Stimulated activated CD8-positive, alpha-beta memory T cell treated with anti-CD3 and anti-CD28 coated beads, Interleukin-15, amount 100 ng/mL, for 1 hour (primary cell): ENCODE measurements around the gene C16orf46.
"Not testable (repeated sequence)": the region's sequence is repeated elsewhere in the genome, so short reads cannot be mapped to it uniquely, and the experiment has no call there.

Experiments
- DNase-seq: peaks from one replicate; pipeline ENCODE4 v3.0.0-alpha.2; 2020; ENCODE audit warnings: low read depth

C16orf46 gene, protein sequence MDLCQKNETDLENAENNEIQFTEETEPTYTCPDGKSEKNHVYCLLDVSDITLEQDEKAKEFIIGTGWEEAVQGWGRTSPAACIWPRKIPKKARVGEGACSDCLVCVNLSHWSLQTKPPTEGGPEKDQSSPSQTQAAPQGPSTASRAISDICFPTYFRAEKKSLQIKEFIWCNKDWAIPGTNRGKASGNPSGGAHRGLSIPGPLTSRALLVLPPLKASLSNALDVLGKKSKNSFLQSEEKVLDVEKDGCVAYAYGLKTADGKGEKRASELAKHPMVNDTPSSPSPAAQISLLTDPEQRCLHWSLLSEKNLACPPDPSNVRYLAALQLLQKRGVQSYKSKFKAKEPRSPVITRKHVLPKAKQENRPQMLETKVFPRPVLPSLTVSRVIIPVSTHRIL

DNA sequence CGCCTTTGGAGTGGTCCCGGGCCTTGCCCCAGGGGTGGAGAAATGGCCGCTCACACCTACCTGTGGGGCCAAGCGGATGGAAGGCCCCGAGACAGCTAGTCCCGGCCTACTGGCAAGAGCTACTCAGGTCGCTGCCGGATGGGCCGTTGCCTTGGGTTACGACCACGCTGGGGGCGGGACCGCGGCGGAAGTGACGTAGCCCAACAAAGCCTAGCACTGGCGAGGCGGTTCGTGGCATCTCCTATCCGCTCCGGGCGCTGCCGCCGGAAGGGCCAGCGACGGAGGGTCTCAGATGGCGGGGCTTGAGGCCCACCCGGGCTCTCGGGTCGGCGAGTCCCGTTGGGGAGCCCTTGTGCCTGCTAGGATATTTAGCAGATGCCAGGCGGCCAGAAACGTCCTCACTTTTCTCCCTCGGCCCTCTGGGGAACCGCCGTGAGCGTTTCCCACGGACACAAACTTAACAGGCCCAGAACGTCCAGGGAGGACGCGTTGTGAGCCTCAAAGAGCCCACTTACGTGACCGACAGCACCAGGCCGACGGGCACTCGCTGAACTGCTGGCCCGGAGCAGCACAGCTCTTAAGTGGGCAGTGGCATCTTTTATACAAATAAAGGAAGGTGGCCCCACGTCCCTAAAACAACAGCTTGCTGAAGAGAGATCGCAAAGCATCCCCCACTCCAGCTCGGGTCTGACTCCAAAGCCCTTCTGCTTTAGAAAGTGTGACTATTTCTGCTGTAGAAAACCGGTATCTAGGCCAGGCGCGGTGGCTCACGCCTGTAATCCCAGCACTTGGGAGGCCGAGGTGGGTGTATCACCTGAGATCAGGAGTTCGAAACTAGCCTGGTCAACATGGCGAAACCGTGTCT lies at the start of gene C16orf46:
TSS of gene C16orf46 (minus strand) at position 163 of the 865 bp plus-strand sequence. CDS start 13,283 bp downstream, outside the sequence.
- peak; percentile 98 for DNase-seq

DNA sequence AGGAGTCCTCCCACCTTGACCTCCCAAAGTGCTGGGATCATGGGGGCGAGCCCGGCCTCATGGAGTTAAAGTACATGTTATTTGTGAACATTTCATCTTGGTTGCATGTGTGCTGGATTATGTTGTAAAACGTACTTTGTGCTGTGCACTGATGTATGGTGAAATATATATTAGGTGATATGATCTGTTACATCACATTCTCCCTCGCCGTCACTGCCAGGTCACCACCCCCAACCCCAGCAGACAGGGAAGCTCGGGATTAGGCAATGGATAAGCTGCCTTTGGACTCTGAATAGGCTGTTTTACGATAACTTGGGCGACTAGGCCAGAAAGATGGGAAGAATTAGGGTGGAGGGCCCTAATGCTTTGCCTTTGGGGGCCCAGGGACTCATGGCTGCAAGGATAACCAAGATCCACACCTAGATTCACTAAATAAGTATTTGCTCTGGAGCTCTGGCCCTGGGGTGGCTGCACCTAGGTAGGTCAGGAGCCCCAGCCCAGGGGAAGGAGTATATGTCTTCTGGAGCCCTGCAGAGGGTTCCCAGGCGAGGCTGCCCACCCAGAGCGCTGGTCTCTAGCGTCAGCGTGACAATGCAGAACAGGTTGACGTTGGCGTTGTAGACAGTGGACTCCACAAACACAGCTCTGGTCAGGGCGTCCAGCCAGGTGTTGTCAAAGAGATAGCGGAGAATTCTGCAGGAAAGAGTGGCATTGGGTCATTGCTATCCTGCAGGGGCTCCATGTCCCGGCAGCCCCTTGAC lies 46.2 kb upstream of the C16orf46 start:
- DNase-seq, result no peak

DNA sequence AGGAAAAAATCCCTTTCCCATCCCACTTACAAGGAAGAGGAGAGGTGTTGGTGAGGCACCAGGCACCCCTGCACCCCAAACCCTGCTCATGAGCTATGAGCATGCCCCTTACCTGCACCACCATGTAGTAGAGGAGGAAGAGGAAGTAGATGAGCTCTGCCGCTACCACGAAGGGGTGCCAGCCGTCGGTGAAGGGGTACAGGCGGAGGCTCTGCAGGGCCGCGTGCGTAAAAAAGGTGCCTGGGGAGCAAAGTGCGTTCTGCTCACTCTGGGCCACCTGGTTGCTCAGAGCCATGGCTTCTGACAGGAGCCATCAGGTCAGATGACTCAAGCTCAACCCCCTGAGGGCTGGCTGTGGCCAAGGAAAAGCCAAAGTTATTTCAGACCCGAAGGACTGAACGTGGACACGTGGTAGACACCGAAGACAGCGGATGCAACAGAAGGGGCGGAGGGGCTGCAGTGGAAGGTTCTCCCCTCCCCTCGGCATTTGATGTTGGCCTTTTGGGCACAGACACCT lies 44.5 kb upstream of the C16orf46 start:
- DNase-seq, result no peak

DNA sequence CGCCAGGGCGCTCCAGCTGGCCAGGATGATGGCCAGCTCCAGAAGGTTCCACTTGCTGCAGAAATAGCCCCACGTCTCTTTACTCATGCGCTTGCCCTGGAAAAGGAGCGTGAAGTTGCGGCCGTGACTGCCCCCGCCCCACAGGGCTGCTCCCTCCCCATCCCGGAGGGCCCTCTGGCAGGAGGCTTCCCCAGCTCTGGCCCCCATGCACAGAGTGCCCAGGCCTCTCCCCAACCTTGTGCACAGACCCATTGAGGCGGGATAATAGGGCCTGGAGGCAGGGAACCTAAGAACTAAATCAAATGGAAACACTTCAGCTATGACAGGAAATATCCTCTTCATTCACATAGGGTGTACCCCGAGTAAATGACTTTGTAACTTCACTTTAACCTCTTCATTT lies 40.4 kb upstream of the C16orf46 start:
- DNase-seq, result no peak

DNA sequence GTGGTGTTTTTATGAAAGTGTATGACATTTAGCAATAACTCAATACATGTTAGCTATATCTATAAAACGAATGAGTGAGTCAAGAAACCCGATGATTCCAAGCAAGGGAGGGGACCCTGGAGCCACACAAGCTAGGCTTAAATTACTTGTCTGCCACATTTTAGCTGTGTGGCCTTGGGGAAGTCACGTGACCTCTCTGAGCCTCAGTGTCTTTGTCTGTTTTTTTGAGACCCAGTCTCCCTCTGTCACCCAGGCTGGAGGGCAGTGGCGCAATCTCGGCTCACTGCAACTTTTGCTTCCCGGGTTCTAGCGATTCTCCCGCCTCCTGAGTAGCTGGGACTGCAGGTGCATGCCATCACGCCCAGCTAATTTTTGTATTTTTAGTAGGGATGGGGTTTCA lies 39.2 kb upstream of the C16orf46 start:
- no peak for DNase-seq

DNA sequence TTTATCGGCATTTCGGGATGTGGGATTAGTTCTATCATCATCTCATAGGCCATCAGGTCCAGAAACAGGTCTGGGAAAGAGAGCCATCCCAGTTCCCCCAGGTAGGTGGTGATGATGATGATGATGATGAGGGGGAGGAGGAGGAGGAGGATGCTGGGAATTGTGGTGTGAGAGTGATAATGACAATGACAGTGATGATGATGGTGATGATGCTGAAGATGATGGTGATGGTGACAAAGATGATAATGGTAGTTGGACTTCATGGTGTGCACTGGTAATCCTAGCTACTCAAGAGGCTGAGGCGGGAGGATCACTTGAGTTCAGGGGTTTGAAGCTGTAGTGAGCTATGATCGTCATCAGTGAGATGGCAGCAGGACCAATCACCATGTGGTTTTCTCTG lies 35.4 kb upstream of the C16orf46 start:
- DNase-seq, result no peak

DNA sequence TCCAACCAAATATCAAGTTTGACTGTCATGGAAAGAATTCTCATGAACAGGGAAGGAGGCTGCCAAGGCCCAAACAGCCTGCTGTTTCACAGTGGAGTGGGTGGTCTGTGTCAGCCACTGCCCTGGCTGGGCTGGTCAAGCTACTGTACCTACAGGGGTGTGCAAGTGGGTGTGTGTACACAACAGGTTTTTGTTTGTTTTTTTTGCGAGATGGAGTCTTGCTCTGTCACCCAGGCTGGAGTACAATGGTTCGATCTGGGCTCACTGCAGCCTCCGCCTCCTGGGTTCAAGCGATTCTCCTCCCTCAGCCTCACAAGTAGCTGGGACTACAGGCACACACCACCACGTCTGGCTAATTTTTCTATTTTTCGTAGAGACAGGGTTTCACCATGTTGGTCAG lies 32.2 kb upstream of the C16orf46 start:
- DNase-seq, result not testable (repeated sequence)

DNA sequence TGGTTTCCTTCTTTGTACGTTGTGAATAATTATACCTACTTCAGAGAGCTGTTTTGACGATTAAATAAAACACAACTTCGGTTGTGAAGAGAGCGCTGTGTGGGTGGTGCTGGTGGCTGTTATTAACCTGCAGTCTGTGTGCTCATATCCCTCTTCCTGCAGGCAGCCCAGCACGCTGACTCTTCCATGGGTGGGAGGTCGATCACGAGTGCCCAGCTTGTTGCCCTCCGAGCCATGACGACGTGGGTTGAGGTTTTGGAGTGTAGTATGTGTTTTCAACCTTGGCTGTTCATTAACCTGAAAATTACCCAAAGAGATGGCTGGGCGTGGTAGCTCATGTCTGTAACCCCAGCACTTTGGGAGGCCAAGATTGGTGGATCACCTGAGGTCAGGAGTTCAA lies 30.5 kb upstream of the C16orf46 start:
- DNase-seq, result no peak

DNA sequence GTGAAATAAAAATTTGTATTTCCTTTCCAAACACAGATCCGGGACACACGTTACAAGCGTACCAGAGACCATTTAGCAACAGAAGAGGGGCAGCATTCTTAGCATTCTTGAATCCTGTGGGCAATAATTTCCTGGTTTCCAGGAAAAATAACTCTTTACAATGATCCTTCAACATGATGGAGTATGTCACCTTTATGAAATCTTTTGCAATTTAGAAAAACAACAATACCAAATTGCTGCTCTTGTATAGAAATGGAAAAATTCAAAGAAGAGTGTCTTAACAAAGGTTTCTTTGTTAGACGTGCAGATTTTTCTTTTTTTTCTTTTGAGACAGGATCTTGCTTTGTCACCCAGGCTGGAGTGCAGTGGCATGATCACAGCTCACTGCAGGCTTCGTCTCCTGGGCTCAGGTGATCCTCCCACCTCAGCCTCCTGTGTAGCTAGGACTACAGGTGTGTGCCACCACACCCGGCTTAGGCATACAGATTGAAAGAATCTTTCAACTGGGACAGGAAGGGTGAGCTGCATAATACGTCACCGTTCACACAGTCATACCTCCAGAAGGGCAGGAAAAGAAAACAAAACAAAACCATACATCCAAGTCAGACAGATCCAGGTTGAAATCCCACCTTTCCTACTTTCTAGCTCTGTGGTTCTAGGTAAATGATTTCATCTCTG lies 29.9 kb upstream of the C16orf46 start:
- no peak for DNase-seq

DNA sequence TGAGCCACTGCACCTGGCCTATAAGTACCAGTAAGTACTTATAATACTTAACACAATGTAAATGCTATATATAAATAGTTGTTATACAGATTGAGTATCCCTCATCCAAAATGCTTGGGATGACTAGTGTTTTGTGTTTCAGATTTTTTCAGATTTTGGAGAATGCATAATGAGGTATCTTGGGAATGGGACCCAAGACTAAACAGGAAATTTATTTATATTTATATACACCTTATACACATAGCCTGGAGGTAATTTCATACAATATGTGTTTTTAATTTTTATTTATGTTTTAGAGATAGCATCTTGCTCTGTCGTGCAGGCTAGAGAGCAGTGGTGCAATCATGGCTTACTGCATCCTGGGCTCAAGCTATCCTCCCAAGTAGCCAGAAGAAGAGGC lies 28.9 kb upstream of the C16orf46 start:
- DNase-seq, result no peak

DNA sequence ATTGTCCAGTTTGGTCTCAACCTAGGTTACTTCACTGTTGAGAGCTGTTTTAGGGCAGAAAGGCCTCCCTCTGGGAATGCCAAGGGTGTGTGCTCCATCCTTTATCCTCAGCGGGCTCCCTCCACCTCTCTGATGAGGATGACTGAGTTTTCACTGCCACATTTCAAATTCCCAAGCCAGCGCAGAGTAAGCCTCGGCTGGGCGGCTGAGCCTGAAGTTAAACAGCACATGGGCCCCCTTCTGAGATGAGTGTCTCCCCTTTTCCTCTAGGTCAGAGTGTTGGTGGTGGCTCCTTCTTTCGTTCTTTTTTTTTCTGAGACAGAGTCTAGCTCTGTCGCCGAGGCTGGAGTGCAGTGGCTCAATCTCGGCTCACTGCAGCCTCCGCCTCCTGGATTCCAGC lies 24.7 kb upstream of the C16orf46 start:
- DNase-seq, result no peak

DNA sequence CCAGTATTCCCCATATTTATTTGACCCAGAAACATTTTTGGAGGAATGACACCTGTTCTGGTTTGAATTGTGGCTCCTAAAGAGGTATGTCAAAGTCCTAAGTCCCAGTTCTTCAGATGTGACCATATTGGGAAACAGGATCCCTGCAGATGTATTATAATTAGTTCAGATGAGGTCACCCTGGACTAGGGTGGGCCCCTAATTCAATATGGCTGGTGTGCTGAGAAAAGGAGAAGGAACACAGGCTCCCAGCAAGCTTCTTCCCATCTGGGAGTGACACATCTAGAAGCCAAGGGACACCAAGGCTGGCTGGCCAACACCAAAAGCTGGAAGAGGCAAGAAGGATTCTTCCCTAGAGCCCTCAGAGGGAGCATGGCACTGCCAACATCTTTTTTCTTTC lies 22.9 kb upstream of the C16orf46 start:
- no peak for DNase-seq

DNA sequence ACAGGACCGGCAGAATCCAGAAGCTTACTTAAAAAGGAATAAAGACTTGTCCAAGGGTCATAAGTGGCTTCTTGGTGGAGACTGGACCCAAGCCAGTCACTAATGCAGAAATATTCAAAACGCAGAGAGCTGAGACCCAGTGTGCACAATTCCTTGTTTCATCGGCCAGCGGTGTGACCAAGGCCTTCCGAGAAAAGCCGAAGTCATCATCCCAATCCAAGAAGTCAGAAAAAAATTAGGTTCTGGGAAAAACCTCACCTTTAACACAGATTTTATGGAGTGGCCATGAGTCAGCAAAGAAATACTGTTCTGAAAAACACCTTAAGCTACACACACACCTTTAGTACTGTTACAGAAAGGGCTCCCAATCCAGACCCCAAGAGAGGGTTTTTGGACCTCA lies 20.2 kb upstream of the C16orf46 start:
- DNase-seq, result no peak

DNA sequence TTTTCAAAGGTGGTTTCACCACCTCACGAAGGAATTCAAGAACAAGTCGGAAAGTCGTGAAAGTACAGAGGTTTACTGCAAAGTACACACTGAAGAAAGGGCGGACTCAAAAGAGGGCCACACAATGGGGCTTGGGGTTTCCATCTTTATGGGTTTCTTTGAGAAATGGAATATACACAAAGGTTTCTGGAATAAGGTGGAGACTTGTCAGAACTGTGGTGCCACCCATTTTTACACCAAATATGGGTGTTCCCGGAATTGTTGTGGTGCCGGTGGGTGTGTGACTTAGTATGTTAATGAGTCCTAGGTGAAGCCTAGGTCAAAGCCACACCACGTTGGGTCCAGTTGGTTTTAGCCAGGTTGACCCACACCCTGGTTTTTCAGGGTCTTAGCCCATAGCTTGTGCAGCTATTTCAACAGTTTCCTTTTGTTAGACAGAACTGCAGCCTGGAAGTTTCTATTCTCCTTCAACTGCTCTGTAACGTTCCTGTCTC lies 19.7 kb upstream of the C16orf46 start:
- no peak for DNase-seq

DNA sequence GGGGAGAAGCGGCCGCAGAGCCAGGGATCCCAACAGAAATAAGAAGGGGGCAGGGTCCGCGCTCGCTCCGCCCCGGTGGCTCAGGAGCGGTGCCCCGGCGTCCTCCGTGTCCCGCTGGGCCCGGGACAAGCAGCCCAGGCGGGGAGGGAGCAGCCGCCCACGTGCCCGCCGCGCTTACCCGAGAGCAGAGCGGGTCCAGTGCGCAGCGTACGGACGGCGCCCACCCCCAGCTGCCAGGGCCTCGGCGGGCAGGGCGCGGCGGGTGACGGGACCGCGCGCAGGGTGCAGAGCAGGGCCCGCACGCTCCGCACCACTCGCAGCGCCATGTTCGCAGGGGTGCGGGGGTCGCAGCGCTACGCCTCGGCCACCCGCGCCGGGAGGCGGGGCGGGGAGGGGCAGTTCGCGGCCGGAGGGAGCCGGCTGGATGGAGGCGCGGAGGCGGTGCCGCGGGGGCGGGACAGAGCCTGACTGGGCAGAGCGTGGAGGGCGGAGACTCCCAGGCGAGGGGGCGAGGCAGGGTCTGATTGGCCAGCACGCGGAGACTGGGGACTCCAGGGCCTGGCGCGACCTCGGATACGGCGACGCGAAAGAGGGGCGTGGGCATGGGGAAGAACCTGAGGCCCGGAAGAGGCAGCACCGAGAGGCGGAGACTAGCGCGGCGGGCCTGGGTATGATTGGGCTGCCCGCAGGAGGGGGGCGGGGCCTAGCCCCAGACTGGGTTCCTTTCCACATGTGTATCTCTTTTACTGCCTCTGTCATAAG lies 19.1 kb upstream of the C16orf46 start, which contains the start of gene GCSH:
TSS of gene GCSH (minus strand) at position 443 of the 762 bp plus-strand sequence. CDS start at position 326, 117 bp downstream.
- peak; percentile 94 for DNase-seq

DNA sequence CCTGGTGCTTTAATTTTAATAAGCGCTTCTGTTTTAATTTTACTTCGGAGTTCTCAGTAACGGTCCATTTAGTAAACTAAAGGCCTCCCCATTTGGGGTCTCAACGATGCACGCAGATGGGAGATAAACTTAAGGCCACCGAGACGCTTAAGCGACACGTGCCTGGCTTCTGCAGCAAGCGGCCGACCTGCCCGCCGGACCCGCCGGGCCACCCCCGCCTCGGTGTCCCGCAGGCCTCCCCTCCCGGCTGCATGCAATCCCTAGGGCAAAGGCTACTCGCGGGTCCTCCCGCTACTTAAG lies 18.6 kb upstream of the C16orf46 start:
- no peak for DNase-seq

DNA sequence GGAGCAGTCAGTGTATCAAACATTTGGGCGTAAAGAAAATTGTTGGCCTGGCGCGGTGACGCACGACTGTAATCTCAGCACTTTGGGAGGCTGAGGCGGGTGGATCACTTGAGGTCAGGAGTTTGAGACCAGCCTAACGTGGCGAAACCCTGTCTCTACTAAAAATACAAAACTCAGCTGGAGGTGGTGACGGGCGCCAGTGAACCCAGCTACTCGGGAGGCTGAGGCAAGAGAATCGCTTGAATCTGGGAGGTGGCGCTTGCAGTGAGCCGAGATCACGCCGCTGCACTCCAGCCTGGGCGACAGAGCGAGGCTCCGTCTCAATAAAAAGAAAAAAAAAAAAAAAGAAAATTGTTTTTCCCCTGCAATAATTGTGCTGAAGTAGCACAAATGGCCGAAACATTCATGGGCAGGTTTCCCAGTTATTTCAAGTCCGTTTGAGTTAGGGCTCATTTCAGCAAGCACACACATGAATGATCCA lies 17.8 kb upstream of the C16orf46 start:
- no peak for DNase-seq

DNA sequence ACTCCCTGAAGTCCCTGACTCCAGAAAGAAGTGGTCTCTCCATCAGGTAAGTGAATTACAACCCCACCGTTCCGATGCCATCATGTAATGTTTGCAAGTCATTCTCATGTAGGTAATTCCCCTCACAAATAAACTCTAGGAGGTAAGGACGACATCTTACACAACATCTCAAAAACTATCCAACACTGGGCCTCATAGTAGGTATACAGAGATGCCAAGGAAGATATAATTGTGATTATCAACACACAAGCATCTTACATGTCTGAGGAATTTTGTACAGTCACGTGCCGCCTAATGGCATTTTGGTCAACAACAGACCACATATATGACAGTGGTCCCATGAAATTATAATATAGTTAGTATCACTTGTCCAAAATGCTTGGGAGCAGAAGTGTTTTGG lies 11.8 kb upstream of the C16orf46 start:
- DNase-seq, result no peak

DNA sequence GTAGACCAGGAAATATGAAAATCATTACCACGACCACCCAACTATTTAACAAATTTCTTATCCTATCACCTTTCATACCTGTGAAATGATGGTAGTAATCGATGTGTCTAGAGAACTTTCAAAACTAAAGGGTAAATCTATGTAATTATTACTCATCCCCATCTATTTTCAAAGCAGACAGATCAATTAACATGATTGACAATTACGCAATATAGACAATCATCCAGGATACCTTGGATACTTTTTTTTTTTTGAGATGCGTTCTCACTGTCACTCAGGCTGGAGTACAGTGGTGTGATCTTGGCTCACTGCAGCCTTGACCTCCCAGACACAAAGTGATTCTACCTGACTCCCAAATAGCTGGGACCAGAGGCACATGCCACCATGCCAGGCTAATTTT lies 4.0 kb upstream of the C16orf46 start:
- no peak for DNase-seq

DNA sequence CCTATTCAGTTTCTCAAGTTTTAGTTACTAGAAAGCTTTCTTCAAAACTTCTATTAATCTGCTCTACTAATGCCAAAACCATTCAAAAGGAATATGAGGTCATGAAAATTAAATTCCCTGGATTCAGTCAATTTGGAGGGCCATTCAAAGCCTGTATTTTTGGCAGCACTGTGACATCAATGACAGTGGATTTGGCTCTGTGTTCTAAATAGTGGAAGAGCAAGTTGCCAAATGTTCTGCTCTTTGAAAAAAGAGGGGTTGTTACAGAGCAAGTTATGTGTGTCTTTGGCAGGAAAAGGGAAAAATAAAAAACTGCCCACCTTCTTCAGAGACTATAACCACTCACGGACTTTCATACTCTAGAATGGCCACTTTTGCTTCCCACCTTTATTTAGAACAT lies 3.2 kb upstream of the C16orf46 start:
- DNase-seq, result no peak
